Subcutaneous adipose tissue (tissue), 4 donors: Measurements from ENCODE around the gene AMBRA1. TPM values are rescaled to one million over a fixed set of nuclear protein-coding genes. Genes with fewer than 3 reads are reported as not detected.

Experiments used
- total RNA-seq, 4 donors: library from RNA; depleted of rRNA; stranded (reverse); fragments of >200 nt; gene quantifications; one replicate each; pipeline ENCODE4 v1.1.0, GENCODE V29; 2016
- TF ChIP-seq, protein P1 (sequence below): fragments of 450-650 bp; IDR thresholded peaks from one replicate; pipeline ENCODE4 v1.5.1; 2016; ENCODE audit warnings: low read depth, mild to moderate bottlenecking, control low read depth, antibody characterized with exemption, moderate library complexity

Gene AMBRA1
- total RNA-seq, 4 donors from 2014 or later: 17.1 to 39.4 (median 23.5) TPM

- TF ChIP-seq, protein P1, sequence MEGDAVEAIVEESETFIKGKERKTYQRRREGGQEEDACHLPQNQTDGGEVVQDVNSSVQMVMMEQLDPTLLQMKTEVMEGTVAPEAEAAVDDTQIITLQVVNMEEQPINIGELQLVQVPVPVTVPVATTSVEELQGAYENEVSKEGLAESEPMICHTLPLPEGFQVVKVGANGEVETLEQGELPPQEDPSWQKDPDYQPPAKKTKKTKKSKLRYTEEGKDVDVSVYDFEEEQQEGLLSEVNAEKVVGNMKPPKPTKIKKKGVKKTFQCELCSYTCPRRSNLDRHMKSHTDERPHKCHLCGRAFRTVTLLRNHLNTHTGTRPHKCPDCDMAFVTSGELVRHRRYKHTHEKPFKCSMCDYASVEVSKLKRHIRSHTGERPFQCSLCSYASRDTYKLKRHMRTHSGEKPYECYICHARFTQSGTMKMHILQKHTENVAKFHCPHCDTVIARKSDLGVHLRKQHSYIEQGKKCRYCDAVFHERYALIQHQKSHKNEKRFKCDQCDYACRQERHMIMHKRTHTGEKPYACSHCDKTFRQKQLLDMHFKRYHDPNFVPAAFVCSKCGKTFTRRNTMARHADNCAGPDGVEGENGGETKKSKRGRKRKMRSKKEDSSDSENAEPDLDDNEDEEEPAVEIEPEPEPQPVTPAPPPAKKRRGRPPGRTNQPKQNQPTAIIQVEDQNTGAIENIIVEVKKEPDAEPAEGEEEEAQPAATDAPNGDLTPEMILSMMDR: no peak
Measured at GRCh38 chr11:46511342-46511741, 82.5 kb downstream of the AMBRA1 start.

GRCh38 chr11:46508360-46508759 lies 85.5 kb downstream of the AMBRA1 start:
- TF ChIP-seq, protein P1: no peak

GRCh38 chr11:46506483-46506791 lies 87.4 kb downstream of the AMBRA1 start:
- TF ChIP-seq, protein P1: no peak

DNA sequence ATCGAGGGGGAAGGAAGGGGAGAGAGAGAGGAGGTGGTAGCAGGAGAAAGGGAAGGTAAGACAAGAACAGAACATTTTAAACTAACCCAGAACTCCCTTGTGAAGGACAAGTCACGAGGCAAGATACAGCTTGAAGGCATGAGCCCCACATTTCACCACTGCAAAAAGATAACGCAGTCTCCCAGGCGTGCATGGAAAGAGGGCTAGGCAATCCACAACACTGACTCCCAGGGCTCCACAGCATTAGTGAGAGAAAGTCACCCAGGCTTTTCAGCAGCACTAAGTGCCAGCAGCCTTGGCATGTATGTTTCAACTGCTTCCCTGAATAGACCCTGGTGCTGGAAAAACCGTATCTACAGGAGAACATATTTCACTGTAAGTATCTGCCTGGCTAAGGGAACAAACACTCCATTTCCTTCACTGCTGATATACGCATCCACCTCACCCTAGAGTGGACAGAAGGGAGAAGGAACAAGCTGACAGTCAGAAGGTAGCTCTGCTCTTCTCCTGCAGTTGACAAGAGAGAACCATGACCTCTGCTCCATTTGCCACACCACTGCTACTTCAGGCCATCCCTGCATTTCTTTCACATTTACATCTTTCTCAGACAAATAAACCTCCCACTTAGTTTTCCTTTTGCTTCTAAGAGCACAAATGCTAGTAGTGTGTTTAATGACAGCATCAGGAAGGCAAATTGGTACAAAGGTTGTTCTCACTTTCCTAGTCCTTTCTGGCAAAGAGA lies 87.9 kb downstream of the AMBRA1 start:
- TF ChIP-seq, protein P1: no peak

- TF ChIP-seq, protein P1: no peak
Measured at GRCh38 chr11:46504817-46505613, 88.8 kb downstream of the AMBRA1 start.

DNA sequence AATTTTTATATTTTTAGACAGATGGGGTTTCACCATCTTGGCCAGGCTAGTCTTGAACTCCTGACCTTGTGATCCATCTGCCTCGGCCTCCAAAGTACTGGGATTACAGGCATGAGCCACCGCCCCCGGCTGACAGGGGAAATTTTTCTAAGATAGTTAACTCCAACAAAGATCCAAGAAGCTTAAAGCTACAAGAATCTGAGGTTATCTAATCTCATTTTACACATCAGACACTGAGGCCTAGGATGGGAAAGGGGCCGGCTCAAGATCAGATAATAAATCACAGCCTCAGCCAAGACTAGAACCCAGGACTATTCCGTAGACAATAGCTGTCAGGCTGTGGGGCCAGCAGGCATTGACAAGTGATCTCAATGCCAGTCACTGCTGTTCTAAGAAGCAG lies 94.0 kb downstream of the AMBRA1 start:
- TF ChIP-seq, protein P1: no peak

DNA sequence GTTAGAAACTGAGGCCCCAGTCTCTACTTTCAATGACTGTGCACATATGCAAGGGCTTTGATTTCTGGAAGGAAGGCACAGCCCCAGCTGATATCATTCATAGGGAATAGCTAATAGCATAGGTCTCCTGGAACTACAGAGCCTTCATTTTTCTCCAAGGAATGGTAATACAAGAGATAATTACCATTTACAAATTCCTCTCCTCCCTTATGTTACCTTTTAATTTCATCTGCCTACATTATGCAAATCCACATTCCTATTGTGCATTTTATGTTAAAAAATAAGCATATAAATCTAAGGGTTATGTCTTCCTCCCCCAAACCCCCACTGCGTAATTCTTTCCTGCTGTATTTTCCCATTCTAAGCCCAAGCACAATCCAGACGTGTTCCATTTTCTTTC lies 94.9 kb downstream of the AMBRA1 start:
- TF ChIP-seq, protein P1: no peak
